Gastrocnemius medialis (tissue), 4 donors: ENCODE measurements around the gene DPYD.

Experiments
- CTCF ChIP-seq, 5 experiments: fragments of 450-650 bp in 3 of 5; fragments of 200-600 bp in 2 of 5; sonication (generic) in 2 of 5; IDR thresholded peaks in 4 of 5; conservative IDR thresholded peaks in 1 of 5; 1 replicate in 4 of 5; 2 replicates in 1 of 5; pipeline ENCODE4 v1.5.1; 2016 to 2019; ENCODE audit warnings: antibody characterized with exemption in 5 of 5, mild to moderate bottlenecking in 3 of 5, moderate library complexity in 3 of 5
- POLR2A ChIP-seq, 2 donors: fragments of 450-650 bp; IDR thresholded peaks; one replicate each; pipeline ENCODE4 v1.6.1; 2017; ENCODE audit warnings: antibody characterized with exemption in 2 of 2, mild to moderate bottlenecking in 2 of 2, moderate library complexity in 2 of 2

- TF ChIP-seq CTCF (IDR thresholded peaks at IDR 0.05 in 4 of 5, conservative IDR thresholded peaks at IDR 0.05 in 1 of 5) (no peak), POLR2A (IDR thresholded peaks at IDR 0.05) (no peak)
Measured at GRCh38 chr1:97158691-97159096, 762.1 kb downstream of the DPYD start.
